ENCODE measurements around the gene NACC2.

The NACC2 gene

DNA sequence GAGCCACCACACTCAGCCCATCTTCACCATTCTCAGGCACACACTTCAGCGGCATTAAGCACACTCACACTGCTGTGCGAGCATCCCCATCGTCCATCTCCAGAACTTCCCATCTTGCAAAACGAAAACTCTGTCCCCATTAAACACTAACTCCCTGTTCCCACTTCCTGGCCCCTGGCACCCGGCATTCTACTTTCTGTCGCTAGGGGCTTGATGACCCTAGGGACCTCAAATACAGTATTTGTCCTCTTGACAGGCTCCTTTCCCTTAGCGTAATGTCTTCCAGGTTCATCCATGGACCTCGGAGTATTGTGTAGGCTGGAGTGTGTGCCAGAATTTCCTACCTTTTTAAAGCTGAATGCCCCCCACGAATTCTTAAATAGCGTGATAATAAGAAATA lies 119.3 kb downstream of the NACC2 start:
- Histone ChIP-seq H3K79me2 (ENCODE audit: insufficient read depth, low read depth) (no peaks in the 10 kb centered on the region), H4K20me1 (ENCODE audit: insufficient read depth) (no peaks in the 10 kb centered on the region), H3K36me3 (ENCODE audit: insufficient read depth) (no peaks in the 10 kb centered on the region), H3K4me3 (IDR thresholded peaks at IDR 0.05; ENCODE audit: insufficient read depth, low read depth, low read length) (no peak overlapping the region), H3K27me3 (ENCODE audit: insufficient read depth, low read depth) (peaks cover 76% of the 10 kb centered on the region), H2AFZ (ENCODE audit: low read depth) (no peak overlapping the region), H3K27ac (no peak overlapping the region), H3K4me1 (ENCODE audit: low read depth, poor library complexity, severe bottlenecking) (no peaks in the 10 kb centered on the region), H3K9ac (no peak overlapping the region), H3K4me2 (no peak overlapping the region)
- TF ChIP-seq, protein P1, sequence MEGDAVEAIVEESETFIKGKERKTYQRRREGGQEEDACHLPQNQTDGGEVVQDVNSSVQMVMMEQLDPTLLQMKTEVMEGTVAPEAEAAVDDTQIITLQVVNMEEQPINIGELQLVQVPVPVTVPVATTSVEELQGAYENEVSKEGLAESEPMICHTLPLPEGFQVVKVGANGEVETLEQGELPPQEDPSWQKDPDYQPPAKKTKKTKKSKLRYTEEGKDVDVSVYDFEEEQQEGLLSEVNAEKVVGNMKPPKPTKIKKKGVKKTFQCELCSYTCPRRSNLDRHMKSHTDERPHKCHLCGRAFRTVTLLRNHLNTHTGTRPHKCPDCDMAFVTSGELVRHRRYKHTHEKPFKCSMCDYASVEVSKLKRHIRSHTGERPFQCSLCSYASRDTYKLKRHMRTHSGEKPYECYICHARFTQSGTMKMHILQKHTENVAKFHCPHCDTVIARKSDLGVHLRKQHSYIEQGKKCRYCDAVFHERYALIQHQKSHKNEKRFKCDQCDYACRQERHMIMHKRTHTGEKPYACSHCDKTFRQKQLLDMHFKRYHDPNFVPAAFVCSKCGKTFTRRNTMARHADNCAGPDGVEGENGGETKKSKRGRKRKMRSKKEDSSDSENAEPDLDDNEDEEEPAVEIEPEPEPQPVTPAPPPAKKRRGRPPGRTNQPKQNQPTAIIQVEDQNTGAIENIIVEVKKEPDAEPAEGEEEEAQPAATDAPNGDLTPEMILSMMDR (conservative IDR thresholded peaks at IDR 0.05; ENCODE audit: low read depth, low read length) = no peak

DNA sequence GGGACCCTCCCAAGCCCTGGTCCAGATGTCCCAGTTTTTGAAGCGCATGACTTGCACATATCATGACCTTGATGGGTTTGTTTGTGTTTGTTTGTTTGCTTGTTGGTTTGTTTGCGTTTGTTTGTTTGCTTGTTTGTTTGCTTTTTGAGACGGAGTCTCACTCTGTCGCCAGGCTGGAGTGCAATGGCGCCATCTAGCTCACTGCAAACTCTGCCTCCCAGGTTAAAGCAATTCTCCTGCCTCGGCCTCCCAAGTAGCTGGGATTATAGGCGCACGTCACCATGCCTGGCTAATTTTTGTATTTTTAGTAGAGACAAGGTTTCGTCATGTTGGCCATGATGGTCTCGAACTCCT lies 120.9 kb downstream of the NACC2 start:
- H3K36me3 ChIP-seq (ENCODE audit: insufficient read depth) = no peaks in the 10 kb centered on the region
- TF ChIP-seq, protein P1 (conservative IDR thresholded peaks at IDR 0.05; ENCODE audit: low read depth, low read length) = no peak
- H3K79me2 ChIP-seq (ENCODE audit: insufficient read depth, low read depth) = no peaks in the 10 kb centered on the region
- H3K9ac ChIP-seq = no peak overlapping the region
- no peaks in the 10 kb centered on the region for H4K20me1 ChIP-seq (ENCODE audit: insufficient read depth)
- no peak overlapping the region for H3K4me3 ChIP-seq (IDR thresholded peaks at IDR 0.05; ENCODE audit: insufficient read depth, low read depth, low read length)
- no peaks in the 10 kb centered on the region for H3K4me1 ChIP-seq (ENCODE audit: low read depth, poor library complexity, severe bottlenecking)
- H3K4me2 ChIP-seq = no peak overlapping the region
- no peak overlapping the region for H2AFZ ChIP-seq (ENCODE audit: low read depth)
- peaks cover 76% of the 10 kb centered on the region for H3K27me3 ChIP-seq (ENCODE audit: insufficient read depth, low read depth)
- H3K27ac ChIP-seq = no peak overlapping the region

DNA sequence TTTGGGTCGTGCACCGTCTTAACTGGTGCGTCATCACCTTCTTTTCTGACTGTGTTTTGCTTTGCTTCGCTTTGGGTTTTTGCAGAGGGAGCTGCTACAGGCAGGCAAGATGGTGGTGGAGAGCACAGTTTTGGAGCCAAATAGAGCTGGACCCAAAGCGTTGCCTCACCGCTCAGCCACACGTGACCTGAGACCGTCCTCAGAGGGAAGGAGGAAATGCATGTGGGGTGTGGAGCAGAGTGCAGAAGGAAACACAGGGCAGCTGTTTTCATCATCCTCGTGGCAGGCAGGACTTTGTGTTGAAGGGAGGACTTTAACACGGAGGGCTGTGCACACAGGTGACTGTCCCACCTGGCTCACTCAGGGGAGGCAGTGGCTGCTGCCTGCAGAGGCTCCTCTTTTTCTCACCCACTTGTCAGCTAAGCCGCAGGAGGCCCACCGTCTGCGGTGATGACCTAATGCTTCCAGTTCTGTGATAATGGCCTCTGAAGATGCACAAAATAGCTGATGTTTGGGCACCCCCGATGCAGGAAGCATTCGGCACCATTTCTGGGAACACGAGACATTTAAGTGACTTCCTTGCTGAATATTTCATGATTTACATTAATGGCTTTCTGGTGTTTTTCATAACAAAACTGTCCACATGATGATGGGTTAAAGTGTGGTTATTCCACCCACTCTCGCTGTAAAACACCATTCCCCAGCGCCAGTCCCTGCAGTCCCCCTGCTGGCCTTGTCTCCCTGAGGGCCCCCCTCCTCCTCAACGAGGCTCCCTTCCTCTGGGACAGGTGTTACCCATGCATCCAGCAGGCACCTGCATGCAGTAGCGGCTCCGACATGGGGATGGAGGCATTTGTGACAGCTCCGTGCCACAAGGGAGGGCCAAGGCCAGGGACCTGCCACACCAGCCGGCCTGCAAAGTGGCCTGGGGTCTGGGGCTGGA lies 121.5 kb downstream of the NACC2 start:
- TF ChIP-seq, protein P1 (conservative IDR thresholded peaks at IDR 0.05; ENCODE audit: low read depth, low read length) = no peak
- no peaks in the 10 kb centered on the region for H4K20me1 ChIP-seq (ENCODE audit: insufficient read depth)
- no peaks in the 10 kb centered on the region for H3K4me1 ChIP-seq (ENCODE audit: low read depth, poor library complexity, severe bottlenecking)
- no peaks in the 10 kb centered on the region for H3K36me3 ChIP-seq (ENCODE audit: insufficient read depth)
- H3K4me3 ChIP-seq (IDR thresholded peaks at IDR 0.05; ENCODE audit: insufficient read depth, low read depth, low read length) = no peak overlapping the region
- peaks cover 76% of the 10 kb centered on the region for H3K27me3 ChIP-seq (ENCODE audit: insufficient read depth, low read depth)
- H3K27ac ChIP-seq = no peak overlapping the region
- H3K9ac ChIP-seq = no peak overlapping the region
- H2AFZ ChIP-seq (ENCODE audit: low read depth) = no peak overlapping the region
- no peaks in the 10 kb centered on the region for H3K79me2 ChIP-seq (ENCODE audit: insufficient read depth, low read depth)
- H3K4me2 ChIP-seq = no peak overlapping the region

DNA sequence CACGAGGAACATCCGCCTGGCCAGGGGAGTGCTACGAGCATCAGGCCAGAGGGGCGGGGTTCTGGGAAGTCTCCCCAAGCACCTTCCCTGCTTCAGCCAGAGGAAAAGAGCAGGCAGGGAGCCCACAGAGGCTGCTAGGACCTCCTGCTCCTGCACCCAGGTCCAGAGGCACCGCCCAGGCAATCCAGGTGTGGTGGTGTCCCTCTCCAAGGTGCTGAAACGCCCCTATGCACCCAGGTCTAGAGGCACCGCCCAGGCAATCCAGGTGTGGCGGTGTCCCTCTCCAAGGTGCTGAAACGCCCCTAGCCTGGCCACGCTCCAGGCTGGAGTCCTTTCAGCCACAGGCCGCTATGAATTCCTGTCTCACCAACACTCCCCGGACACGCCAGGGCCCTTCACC lies 123.2 kb downstream of the NACC2 start:
- Histone ChIP-seq H3K27me3 (ENCODE audit: insufficient read depth, low read depth) (peaks cover 78% of the 10 kb centered on the region), H3K4me3 (IDR thresholded peaks at IDR 0.05; ENCODE audit: insufficient read depth, low read depth, low read length) (no peak overlapping the region), H3K36me3 (ENCODE audit: insufficient read depth) (no peaks in the 10 kb centered on the region), H2AFZ (ENCODE audit: low read depth) (no peak overlapping the region), H3K27ac (no peak overlapping the region), H3K4me1 (ENCODE audit: low read depth, poor library complexity, severe bottlenecking) (peaks cover 6% of the 10 kb centered on the region), H4K20me1 (ENCODE audit: insufficient read depth) (no peaks in the 10 kb centered on the region), H3K9ac (no peak overlapping the region), H3K79me2 (ENCODE audit: insufficient read depth, low read depth) (no peaks in the 10 kb centered on the region), H3K4me2 (no peak overlapping the region)
- TF ChIP-seq, protein P1 (conservative IDR thresholded peaks at IDR 0.05; ENCODE audit: low read depth, low read length) = no peak

Data from KMS-11 (cell line).